GM04504 (cell line): ENCODE results near the gene STATH.
"Not testable (repeated sequence)": the region's sequence is repeated elsewhere in the genome, so short reads cannot be mapped to it uniquely, and the experiment has no call there.

Experiments used
- DNase-seq: peaks from one replicate; pipeline ENCODE4 v3.0.0-alpha.2; 2012; ENCODE audit warnings: low read depth

The STATH gene

GRCh38 chr4:69995526-69996016 is at the start of gene STATH:
Gene STATH, plus strand, starts transcription at chr4:69995966. Its CDS starts 2,472 bp downstream, at chr4:69998438.
- DNase-seq, result no peak

GRCh38 chr4:69951602-69952001 is 44.2 kb upstream of the STATH start:
- DNase-seq, result no peak

- DNase-seq, result no peak
Measured at GRCh38 chr4:69957209-69957608, 38.6 kb upstream of the STATH start.

GRCh38 chr4:69965628-69966027 is 30.1 kb upstream of the STATH start, which contains the start of gene CSN2:
Gene CSN2, minus strand, starts transcription at chr4:69965728. Its CDS starts 4,733 bp downstream, at chr4:69960995.
- no peak for DNase-seq

- DNase-seq, result no peak
Measured at GRCh38 chr4:69970071-69970470, 25.7 kb upstream of the STATH start.

- DNase-seq, result no peak
Measured at GRCh38 chr4:69974631-69975030, 21.1 kb upstream of the STATH start.

- DNase-seq, result no peak
Measured at GRCh38 chr4:69977582-69977981, 18.2 kb upstream of the STATH start.

- DNase-seq, result no peak
Measured at GRCh38 chr4:69984030-69984443, 11.7 kb upstream of the STATH start.

- DNase-seq, result no peak
Measured at GRCh38 chr4:69986663-69987062, 9.1 kb upstream of the STATH start.

GRCh38 chr4:69991016-69991415 is 4.8 kb upstream of the STATH start:
- DNase-seq, result no peak

GRCh38 chr4:69994782-69995181 is 984 bp upstream of the STATH start:
- no peak for DNase-seq

- DNase-seq, result no peak
Measured at GRCh38 chr4:69999420-69999819, 3.7 kb downstream of the STATH start.

- no peak for DNase-seq
Measured at GRCh38 chr4:70000711-70001110, 4.9 kb downstream of the STATH start.

- no peak for DNase-seq
Measured at GRCh38 chr4:70002507-70002906, 6.7 kb downstream of the STATH start.

GRCh38 chr4:70008771-70009170 is 13.0 kb downstream of the STATH start:
- no peak for DNase-seq

- DNase-seq, result not testable (repeated sequence)
Measured at GRCh38 chr4:70019006-70019405, 23.2 kb downstream of the STATH start.

GRCh38 chr4:70023218-70023617 is 27.5 kb downstream of the STATH start:
- no peak for DNase-seq

GRCh38 chr4:70027011-70027410 is 31.2 kb downstream of the STATH start:
- no peak for DNase-seq

GRCh38 chr4:70028159-70028558 is 32.4 kb downstream of the STATH start, which contains the start of gene HTN3:
Gene HTN3, plus strand, starts transcription at chr4:70028459. Its CDS starts 2,282 bp downstream, at chr4:70030741.
- DNase-seq, result not testable (repeated sequence)

GRCh38 chr4:70037559-70037958 is 41.8 kb downstream of the STATH start:
- DNase-seq, result not testable (repeated sequence)

- DNase-seq, result not testable (repeated sequence)
Measured at GRCh38 chr4:70039928-70040327, 44.2 kb downstream of the STATH start.

- DNase-seq, result no peak
Measured at GRCh38 chr4:70041652-70042286, 46.0 kb downstream of the STATH start.

- DNase-seq, result not testable (repeated sequence)
Measured at GRCh38 chr4:70050138-70050537, 54.4 kb downstream of the STATH start, which contains the start of gene HTN1. Gene HTN1, plus strand, starts transcription at chr4:70050438. Its CDS starts 2,639 bp downstream, at chr4:70053077.
